Measurements from ENCODE around the gene PLET1. TPM values are rescaled to one million over a fixed set of nuclear protein-coding genes. Genes with fewer than 3 reads are reported as not detected.

The PLET1 gene
- total RNA-seq, 1 experiment from 2014 or later = 0.26 TPM

GRCh38 chr11:112215621-112216020 lies 45.0 kb downstream of the PLET1 start:
- Histone ChIP-seq H3F3A (ENCODE audit: low read length, unreplicated experiment) (no peaks in the 10 kb centered on the region), H3K79me2 (ENCODE audit: low read length) (no peaks in the 10 kb centered on the region), H3K4me2 (ENCODE audit: low read length) (no peak overlapping the region), H3K9me3 (ENCODE audit: low read length) (no peaks in the 10 kb centered on the region), H3K36me3 (ENCODE audit: low read depth, low read length) (no peaks in the 10 kb centered on the region), H3K9me2 (replicated peaks; ENCODE audit: low read length) (no peaks in the 10 kb centered on the region), H3K4me1 (ENCODE audit: insufficient read depth, low read length) (peaks cover 25% of the 10 kb centered on the region), H3K4me3 (ENCODE audit: low read length) (no peak overlapping the region), H3K27me3 (ENCODE audit: low read length) (no peaks in the 10 kb centered on the region), H3K27ac (ENCODE audit: low read length) (no peak overlapping the region), H3K9ac (ENCODE audit: low read length) (no peak overlapping the region), H4K20me1 (ENCODE audit: low read length) (no peaks in the 10 kb centered on the region), H2AFZ (ENCODE audit: low read length) (no peak overlapping the region; the same call in 1 of the 2 replicates)
- ATAC-seq (no peak), DNase-seq (no peak)
- intact Hi-C loops (cut with micrococcal nuclease) = loop anchor here (5.0 kb wide), 3 partner anchors 38 to 1072 kb away; partner anchors contain the start of genes BCO2 and PLET1
- no TSS peak for BruUV-seq (replicated peaks)
- CTCF ChIA-PET = no interaction called here
- POLR2A ChIA-PET (ENCODE audit: unreplicated experiment) = no interaction called here
- TF ChIP-seq CTCF (conservative IDR thresholded peaks at IDR 0.05; ENCODE audit: low read depth, low read length) = no peak
- no peak for TF ChIP-seq EZH2phosphoT487 (IDR thresholded peaks at IDR 0.05; ENCODE audit: borderline replicate concordance, low read length)
- TF ChIP-seq EZH2 (IDR thresholded peaks at IDR 0.05; ENCODE audit: low read length, unreplicated experiment) = no peak

DNA sequence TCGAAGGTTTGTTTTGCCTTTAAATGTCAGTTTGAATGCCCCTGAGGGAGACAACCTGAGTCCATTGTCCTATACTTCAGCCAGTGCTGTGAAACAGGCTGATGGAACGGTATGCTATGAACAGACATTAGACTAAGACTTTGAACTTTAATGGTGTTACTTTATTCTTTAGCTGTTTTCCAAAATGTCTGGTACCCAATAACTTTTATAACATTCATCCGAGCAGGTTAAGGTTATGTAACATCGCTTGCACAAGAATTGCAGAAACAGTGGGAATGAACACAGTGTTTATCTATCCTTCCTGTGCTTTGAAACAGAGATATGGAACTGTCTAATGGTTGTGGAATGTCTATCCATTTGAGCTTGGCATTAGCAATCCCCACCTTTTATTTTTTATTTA lies 46.9 kb downstream of the PLET1 start:
- Histone ChIP-seq H3K9me3 (ENCODE audit: low read length) (no peaks in the 10 kb centered on the region), H3K27me3 (ENCODE audit: low read length) (no peaks in the 10 kb centered on the region), H3K4me1 (ENCODE audit: insufficient read depth, low read length) (peaks cover 23% of the 10 kb centered on the region), H3F3A (ENCODE audit: low read length, unreplicated experiment) (no peaks in the 10 kb centered on the region), H2AFZ (ENCODE audit: low read length) (no peak overlapping the region), H3K9me2 (replicated peaks; ENCODE audit: low read length) (no peaks in the 10 kb centered on the region), H3K4me2 (ENCODE audit: low read length) (no peak overlapping the region), H3K27ac (ENCODE audit: low read length) (no peak overlapping the region), H3K9ac (ENCODE audit: low read length) (no peak overlapping the region), H3K36me3 (ENCODE audit: low read depth, low read length) (no peaks in the 10 kb centered on the region), H4K20me1 (ENCODE audit: low read length) (no peaks in the 10 kb centered on the region), H3K4me3 (ENCODE audit: low read length) (no peak overlapping the region), H3K79me2 (ENCODE audit: low read length) (no peaks in the 10 kb centered on the region)
- TF ChIP-seq CTCF (conservative IDR thresholded peaks at IDR 0.05; ENCODE audit: low read depth, low read length) = no peak
- TF ChIP-seq EZH2 (IDR thresholded peaks at IDR 0.05; ENCODE audit: low read length, unreplicated experiment) = no peak
- no peak for TF ChIP-seq EZH2phosphoT487 (IDR thresholded peaks at IDR 0.05; ENCODE audit: borderline replicate concordance, low read length)
- intact Hi-C loops (cut with micrococcal nuclease) = no loop called here
- POLR2A ChIA-PET (ENCODE audit: unreplicated experiment) = no interaction called here
- DNase-seq (no peak), ATAC-seq (no peak)
- BruUV-seq (replicated peaks) = no TSS peak
- CTCF ChIA-PET = no interaction called here

GRCh38 chr11:112212710-112213109 lies 48.0 kb downstream of the PLET1 start:
- no TSS peak for BruUV-seq (replicated peaks)
- intact Hi-C loops (cut with micrococcal nuclease) = no loop called here
- Histone ChIP-seq H3K9me3 (ENCODE audit: low read length) (no peaks in the 10 kb centered on the region), H3F3A (ENCODE audit: low read length, unreplicated experiment) (no peaks in the 10 kb centered on the region), H3K79me2 (ENCODE audit: low read length) (no peaks in the 10 kb centered on the region), H3K27me3 (ENCODE audit: low read length) (no peaks in the 10 kb centered on the region), H3K9ac (ENCODE audit: low read length) (no peak overlapping the region), H4K20me1 (ENCODE audit: low read length) (no peaks in the 10 kb centered on the region), H3K36me3 (ENCODE audit: low read depth, low read length) (no peaks in the 10 kb centered on the region), H2AFZ (ENCODE audit: low read length) (no peak overlapping the region), H3K4me3 (ENCODE audit: low read length) (no peak overlapping the region), H3K9me2 (replicated peaks; ENCODE audit: low read length) (no peaks in the 10 kb centered on the region), H3K27ac (ENCODE audit: low read length) (no peak overlapping the region), H3K4me2 (ENCODE audit: low read length) (no peak overlapping the region), H3K4me1 (ENCODE audit: insufficient read depth, low read length) (peaks cover 23% of the 10 kb centered on the region)
- DNase-seq = peak; percentile 30
- no peak for TF ChIP-seq EZH2phosphoT487 (IDR thresholded peaks at IDR 0.05; ENCODE audit: borderline replicate concordance, low read length)
- TF ChIP-seq EZH2 (IDR thresholded peaks at IDR 0.05; ENCODE audit: low read length, unreplicated experiment) = no peak
- no peak for TF ChIP-seq CTCF (conservative IDR thresholded peaks at IDR 0.05; ENCODE audit: low read depth, low read length)
- ChIA-PET POLR2A (ENCODE audit: unreplicated experiment) (no interaction called here), CTCF (no interaction called here)
- no peak for ATAC-seq

All from PC-3 (cell line).